ENCODE measurements around the gene ACTL8. TPM values are rescaled to one million over a fixed set of nuclear protein-coding genes. Genes with fewer than 3 reads are reported as not detected.

ACTL8 gene
- total RNA-seq, 2 experiments from 2014 or later, result not detected

- peaks cover 0 to 7% of the 10 kb centered on the region in 2 experiments for H3K27me3 ChIP-seq (ENCODE audit: control insufficient read depth in 1 of 2, insufficient read depth in 2 of 2, low read length in 2 of 2)
- H3K4me1 ChIP-seq (ENCODE audit: insufficient read depth, low read length), result no peaks in the 10 kb centered on the region
- ChIA-PET CTCF (no interaction called here), POLR2A (no interaction called here)
- H3K36me3 ChIP-seq (ENCODE audit: insufficient read depth, low read length), result no peaks in the 10 kb centered on the region
- no peaks in the 10 kb centered on the region for H3K9me3 Mint-ChIP-seq
- no peak for TF ChIP-seq CTCF (IDR thresholded peaks at IDR 0.05)
- no peak overlapping the region for H3K4me3 Mint-ChIP-seq
- H3K9me3 ChIP-seq (ENCODE audit: control insufficient read depth in 1 of 2, insufficient read depth in 1 of 2, low read length in 2 of 2), result peaks cover 0 to 14% of the 10 kb centered on the region in 2 experiments
- no peak for ATAC-seq (ENCODE audit: poor library complexity)
- no peak overlapping the region for H3K27ac Mint-ChIP-seq
- H3K36me3 Mint-ChIP-seq (ENCODE audit: low read depth), result no peaks in the 10 kb centered on the region
- no peaks in the 10 kb centered on the region for H3K27me3 Mint-ChIP-seq
- no peak overlapping the region for H3K27ac ChIP-seq (ENCODE audit: low read depth in 1 of 2, low read length in 2 of 2)
- intact Hi-C loops (cut with DNase I, micrococcal nuclease), result no loop called here
- H3K4me1 Mint-ChIP-seq (ENCODE audit: low read depth), result no peaks in the 10 kb centered on the region
- no peak for DNase-seq
- H3K4me3 ChIP-seq (ENCODE audit: low read length), result no peak overlapping the region
Measured at GRCh38 chr1:17791480-17791879, 36.3 kb downstream of the ACTL8 start.

GRCh38 chr1:17792421-17792820 lies 37.3 kb downstream of the ACTL8 start:
- no peaks in the 10 kb centered on the region for H3K9me3 Mint-ChIP-seq
- ChIA-PET POLR2A (no interaction called here), CTCF (no interaction called here)
- ATAC-seq (ENCODE audit: poor library complexity) (no peak), DNase-seq (no peak)
- intact Hi-C loops (cut with DNase I, micrococcal nuclease), result no loop called here
- no peak overlapping the region for H3K4me3 Mint-ChIP-seq
- Histone ChIP-seq H3K27ac (ENCODE audit: low read depth in 1 of 2, low read length in 2 of 2) (no peak overlapping the region), H3K36me3 (ENCODE audit: insufficient read depth, low read length) (no peaks in the 10 kb centered on the region), H3K4me1 (ENCODE audit: insufficient read depth, low read length) (no peaks in the 10 kb centered on the region), H3K9me3 (ENCODE audit: control insufficient read depth in 1 of 2, insufficient read depth in 1 of 2, low read length in 2 of 2) (peaks cover 0 to 14% of the 10 kb centered on the region in 2 experiments), H3K27me3 (ENCODE audit: control insufficient read depth in 1 of 2, insufficient read depth in 2 of 2, low read length in 2 of 2) (peaks cover 0 to 7% of the 10 kb centered on the region in 2 experiments), H3K4me3 (ENCODE audit: low read length) (no peak overlapping the region)
- H3K27ac Mint-ChIP-seq, result no peak overlapping the region
- TF ChIP-seq CTCF (IDR thresholded peaks at IDR 0.05), result no peak
- H3K4me1 Mint-ChIP-seq (ENCODE audit: low read depth), result no peaks in the 10 kb centered on the region
- H3K36me3 Mint-ChIP-seq (ENCODE audit: low read depth), result no peaks in the 10 kb centered on the region
- H3K27me3 Mint-ChIP-seq, result no peaks in the 10 kb centered on the region

- no peak for DNase-seq
- intact Hi-C loops (cut with DNase I, micrococcal nuclease), result no loop called here
- no peak for ATAC-seq (ENCODE audit: poor library complexity)
- no peaks in the 10 kb centered on the region for H3K9me3 Mint-ChIP-seq
- POLR2A ChIA-PET, result no interaction called here
- H3K4me1 Mint-ChIP-seq (ENCODE audit: low read depth), result peaks cover 7% of the 10 kb centered on the region
- Histone ChIP-seq H3K4me1 (ENCODE audit: insufficient read depth, low read length) (no peaks in the 10 kb centered on the region), H3K36me3 (ENCODE audit: insufficient read depth, low read length) (no peaks in the 10 kb centered on the region), H3K27ac (ENCODE audit: low read depth in 1 of 2, low read length in 2 of 2) (no peak overlapping the region), H3K27me3 (ENCODE audit: control insufficient read depth in 1 of 2, insufficient read depth in 2 of 2, low read length in 2 of 2) (peaks cover 0 to 9% of the 10 kb centered on the region in 2 experiments), H3K4me3 (ENCODE audit: low read length) (no peak overlapping the region), H3K9me3 (ENCODE audit: control insufficient read depth in 1 of 2, insufficient read depth in 1 of 2, low read length in 2 of 2) (peaks cover 0 to 7% of the 10 kb centered on the region in 2 experiments)
- TF ChIP-seq CTCF (IDR thresholded peaks at IDR 0.05), result no peak
- H3K27me3 Mint-ChIP-seq, result peaks cover 15% of the 10 kb centered on the region
- CTCF ChIA-PET, result no interaction called here
- H3K27ac Mint-ChIP-seq, result no peak overlapping the region
- no peaks in the 10 kb centered on the region for H3K36me3 Mint-ChIP-seq (ENCODE audit: low read depth)
- no peak overlapping the region for H3K4me3 Mint-ChIP-seq
Measured at GRCh38 chr1:17795081-17795809, 40.1 kb downstream of the ACTL8 start.
